Adrenal gland (tissue), 5 donors: Measurements from ENCODE around the gene OIP5.
"Not testable (repeated sequence)": the region's sequence is repeated elsewhere in the genome, so short reads cannot be mapped to it uniquely, and the experiment has no call there.

ENCODE experiments used
- CTCF ChIP-seq, 6 experiments: fragments of 450-650 bp in 4 of 6; fragments of 200-600 bp in 2 of 6; sonication (generic) in 1 of 6; IDR thresholded peaks; 1 replicate in 5 of 6; 2 replicates in 1 of 6; pipeline versions ENCODE4 v1.5.1 to v1.8.0; 2016 to 2021; ENCODE audit warnings: antibody characterized with exemption in 6 of 6, mild to moderate bottlenecking in 2 of 6, moderate library complexity in 1 of 6
- POLR2A ChIP-seq, 2 donors: fragments of 450-650 bp; IDR thresholded peaks; one replicate each; pipeline ENCODE4 v1.6.1; 2017; ENCODE audit warnings: antibody characterized with exemption in 2 of 2, mild to moderate bottlenecking in 2 of 2, moderate library complexity in 1 of 2
- donor health status: DM: no; HTN: no; CAD: no.

GRCh38 chr15:41282436-41282835 is 50.0 kb downstream of the OIP5 start:
- not testable (repeated sequence) for TF ChIP-seq CTCF, POLR2A (IDR thresholded peaks at IDR 0.05)
